ENCODE results near the gene C1QTNF1. TPM values are rescaled to one million over a fixed set of nuclear protein-coding genes. Genes with fewer than 3 reads are reported as not detected.
"Not testable (repeated sequence)": the region's sequence is repeated elsewhere in the genome, so short reads cannot be mapped to it uniquely, and the experiment has no call there.

The C1QTNF1 gene
- total RNA-seq, 2 experiments from 2014 or later = not detected

GRCh38 chr17:79010304-79010646 lies 13.7 kb upstream of the C1QTNF1 start:
- Mint-ChIP-seq H3K27me3 (ENCODE audit: low read depth) (peaks cover 12% of the 10 kb centered on the region), H3K9me3 (ENCODE audit: insufficient read depth) (peaks cover 7% of the 10 kb centered on the region), H3K4me3 (peak overlapping the region; percentile 89), H3K36me3 (ENCODE audit: low read depth) (peaks cover 16% of the 10 kb centered on the region), H3K27ac (peak overlapping the region; percentile 52), H3K4me1 (ENCODE audit: low read depth) (peaks cover 50% of the 10 kb centered on the region)
- ChIA-PET CTCF (no interaction called here), POLR2A (interaction anchor here (0.6 to 1.0 kb wide), 4 partner anchors 11 to 35 kb away, joined by 3 to 4 read pairs (median 3); no protein-coding TSS in a partner anchor)
- DNase-seq (no peak), ATAC-seq (no peak)

GRCh38 chr17:79011451-79012147 lies 12.4 kb upstream of the C1QTNF1 start:
- Mint-ChIP-seq H3K27me3 (ENCODE audit: low read depth) (peaks cover 12% of the 10 kb centered on the region), H3K36me3 (ENCODE audit: low read depth) (peaks cover 16% of the 10 kb centered on the region), H3K4me1 (ENCODE audit: low read depth) (peaks cover 39% of the 10 kb centered on the region), H3K4me3 (no peak overlapping the region), H3K27ac (no peak overlapping the region), H3K9me3 (ENCODE audit: insufficient read depth) (peaks cover 7% of the 10 kb centered on the region)
- ChIA-PET POLR2A (no interaction called here), CTCF (no interaction called here)
- ATAC-seq = no peak
- DNase-seq = no peak

GRCh38 chr17:79012563-79013134 lies 11.3 kb upstream of the C1QTNF1 start:
- ChIA-PET POLR2A (no interaction called here), CTCF (no interaction called here)
- ATAC-seq (no peak), DNase-seq (no peak)
- Mint-ChIP-seq H3K27me3 (ENCODE audit: low read depth) (peaks cover 12% of the 10 kb centered on the region), H3K27ac (no peak overlapping the region), H3K36me3 (ENCODE audit: low read depth) (peaks cover 12% of the 10 kb centered on the region), H3K9me3 (ENCODE audit: insufficient read depth) (peaks cover 7% of the 10 kb centered on the region), H3K4me1 (ENCODE audit: low read depth) (peaks cover 29% of the 10 kb centered on the region), H3K4me3 (no peak overlapping the region)

GRCh38 chr17:79014158-79014758 lies 9.7 kb upstream of the C1QTNF1 start:
- H3K36me3 Mint-ChIP-seq (ENCODE audit: low read depth) = peaks cover 2% of the 10 kb centered on the region
- ATAC-seq (no peak), DNase-seq (no peak)
- no peak overlapping the region for H3K27ac Mint-ChIP-seq
- ChIA-PET POLR2A (no interaction called here), CTCF (interaction anchor here (1.1 to 1.6 kb wide), 3 partner anchors 8 to 74 kb away, joined by 3 to 4 read pairs (median 4); no protein-coding TSS in a partner anchor)
- H3K4me3 Mint-ChIP-seq = no peak overlapping the region
- H3K4me1 Mint-ChIP-seq (ENCODE audit: low read depth) = peaks cover 15% of the 10 kb centered on the region
- H3K27me3 Mint-ChIP-seq (ENCODE audit: low read depth) = peaks cover 12% of the 10 kb centered on the region
- H3K9me3 Mint-ChIP-seq (ENCODE audit: insufficient read depth) = peaks cover 7% of the 10 kb centered on the region

- DNase-seq (no peak), ATAC-seq (no peak)
- peaks cover 1% of the 10 kb centered on the region for H3K36me3 Mint-ChIP-seq (ENCODE audit: low read depth)
- POLR2A ChIA-PET = no interaction called here
- H3K9me3 Mint-ChIP-seq (ENCODE audit: insufficient read depth) = peaks cover 7% of the 10 kb centered on the region
- no peak overlapping the region for H3K27ac Mint-ChIP-seq
- peaks cover 22% of the 10 kb centered on the region for H3K27me3 Mint-ChIP-seq (ENCODE audit: low read depth)
- CTCF ChIA-PET = interaction anchor here (0.7 to 4.7 kb wide), 2 partner anchors 27 to 28 kb away, joined by 3 to 21 read pairs; no protein-coding TSS in a partner anchor
- no peak overlapping the region for H3K4me3 Mint-ChIP-seq
- no peaks in the 10 kb centered on the region for H3K4me1 Mint-ChIP-seq (ENCODE audit: low read depth)
Observed at GRCh38 chr17:79017546-79018369, 6.2 kb upstream of the C1QTNF1 start.

GRCh38 chr17:79018370-79018695 lies 5.6 kb upstream of the C1QTNF1 start:
- H3K36me3 Mint-ChIP-seq (ENCODE audit: low read depth) = peaks cover 1% of the 10 kb centered on the region
- no peak overlapping the region for H3K4me3 Mint-ChIP-seq
- POLR2A ChIA-PET = no interaction called here
- CTCF ChIA-PET = interaction anchor here (0.9 to 4.7 kb wide), 2 partner anchors 24 to 27 kb away, joined by 4 to 21 read pairs; no protein-coding TSS in a partner anchor
- no peak overlapping the region for H3K27ac Mint-ChIP-seq
- H3K9me3 Mint-ChIP-seq (ENCODE audit: insufficient read depth) = peaks cover 7% of the 10 kb centered on the region
- ATAC-seq = no peak
- DNase-seq = no peak
- peaks cover 24% of the 10 kb centered on the region for H3K27me3 Mint-ChIP-seq (ENCODE audit: low read depth)
- H3K4me1 Mint-ChIP-seq (ENCODE audit: low read depth) = no peaks in the 10 kb centered on the region

- no peaks in the 10 kb centered on the region for H3K36me3 Mint-ChIP-seq (ENCODE audit: low read depth)
- no peak for DNase-seq
- H3K27me3 Mint-ChIP-seq (ENCODE audit: low read depth) = peaks cover 24% of the 10 kb centered on the region
- no peak for ATAC-seq
- H3K4me1 Mint-ChIP-seq (ENCODE audit: low read depth) = peaks cover 3% of the 10 kb centered on the region
- H3K4me3 Mint-ChIP-seq = no peak overlapping the region
- peaks cover 2% of the 10 kb centered on the region for H3K9me3 Mint-ChIP-seq (ENCODE audit: insufficient read depth)
- ChIA-PET CTCF (interaction anchor here (0.9 to 4.7 kb wide), 2 partner anchors 23 to 26 kb away, joined by 4 to 21 read pairs; no protein-coding TSS in a partner anchor), POLR2A (no interaction called here)
- H3K27ac Mint-ChIP-seq = no peak overlapping the region
Observed at GRCh38 chr17:79019261-79019631, 4.7 kb upstream of the C1QTNF1 start.

- peak; percentile 43 for ATAC-seq
- POLR2A ChIA-PET = no interaction called here
Observed at GRCh38 chr17:79019632-79020584, 4.1 kb upstream of the C1QTNF1 start.

GRCh38 chr17:79020631-79021301 lies 3.2 kb upstream of the C1QTNF1 start:
- ATAC-seq (no peak), DNase-seq (no peak)
- Mint-ChIP-seq H3K4me3 (no peak overlapping the region), H3K9me3 (ENCODE audit: insufficient read depth) (no peaks in the 10 kb centered on the region), H3K36me3 (ENCODE audit: low read depth) (no peaks in the 10 kb centered on the region), H3K27me3 (ENCODE audit: low read depth) (peaks cover 33% of the 10 kb centered on the region), H3K27ac (no peak overlapping the region), H3K4me1 (ENCODE audit: low read depth) (peaks cover 12% of the 10 kb centered on the region)
- ChIA-PET POLR2A (interaction anchor here (1.3 kb wide), 1 partner anchor 15 kb away, joined by 3 read pairs; no protein-coding TSS in a partner anchor), CTCF (interaction anchor here (1.1 to 4.7 kb wide), 4 partner anchors 21 to 39 kb away, joined by 3 to 21 read pairs (median 6); no protein-coding TSS in a partner anchor)

More at GRCh38 chr17:79019632-79020584, 4.1 kb upstream of the C1QTNF1 start:
- CTCF ChIA-PET = interaction anchor here (1.3 to 4.7 kb wide), 3 partner anchors 22 to 39 kb away, joined by 3 to 21 read pairs (median 8); no protein-coding TSS in a partner anchor
- Mint-ChIP-seq H3K9me3 (ENCODE audit: insufficient read depth) (no peaks in the 10 kb centered on the region), H3K4me3 (no peak overlapping the region), H3K36me3 (ENCODE audit: low read depth) (no peaks in the 10 kb centered on the region), H3K4me1 (ENCODE audit: low read depth) (peaks cover 7% of the 10 kb centered on the region), H3K27me3 (ENCODE audit: low read depth) (peaks cover 27% of the 10 kb centered on the region), H3K27ac (no peak overlapping the region)
- peak; percentile 72 for DNase-seq

GRCh38 chr17:79021929-79022328 lies 2.0 kb upstream of the C1QTNF1 start:
- ChIA-PET CTCF (interaction anchor here (0.8 to 4.7 kb wide), 7 partner anchors 8 to 23 kb away, joined by 3 to 21 read pairs (median 4); no protein-coding TSS in a partner anchor), POLR2A (interaction anchor here (1.3 kb wide), 1 partner anchor 17 kb away, joined by 3 read pairs; no protein-coding TSS in a partner anchor)
- H3K9me3 Mint-ChIP-seq (ENCODE audit: insufficient read depth); H3K4me3 Mint-ChIP-seq; DNase-seq; H3K27ac Mint-ChIP-seq; ATAC-seq; H3K36me3 Mint-ChIP-seq (ENCODE audit: low read depth): not testable (repeated sequence)
- H3K4me1 Mint-ChIP-seq (ENCODE audit: low read depth) = peaks cover 12% of the 10 kb centered on the region
- peaks cover 38% of the 10 kb centered on the region for H3K27me3 Mint-ChIP-seq (ENCODE audit: low read depth)

Data from activated CD8-positive, alpha-beta T cell treated with anti-CD3 and anti-CD28 coated beads, Interleukin-2, amount 10 ng/mL, durations not matched to agents 7 days and 5 days (primary cell).